Measurements from ENCODE around the gene TSC2. TPM values are rescaled to one million over a fixed set of nuclear protein-coding genes. Genes with fewer than 3 reads are reported as not detected.
"Not testable (repeated sequence)": the region's sequence is repeated elsewhere in the genome, so short reads cannot be mapped to it uniquely, and the experiment has no call there.

The TSC2 gene
- total RNA-seq, 1 donor from 2014 or later = 241 TPM

GRCh38 chr16:2093793-2094192 is 46.0 kb downstream of the TSC2 start:
- no peak for DNase-seq (ENCODE audit: low spot score, unreplicated experiment)
- no peak overlapping the region for H3K4me3 Mint-ChIP-seq (ENCODE audit: low read depth)

GRCh38 chr16:2095315-2095853 is 47.6 kb downstream of the TSC2 start:
- H3K4me1 Mint-ChIP-seq (ENCODE audit: low read depth) = no peaks in the 10 kb centered on the region
- no peak overlapping the region for H3K4me3 Mint-ChIP-seq (ENCODE audit: low read depth)
- DNase-seq (ENCODE audit: low spot score, unreplicated experiment) = no peak
- H3K36me3 Mint-ChIP-seq (ENCODE audit: insufficient read depth) = peaks cover 3% of the 10 kb centered on the region
- TF ChIP-seq CTCF (IDR thresholded peaks at IDR 0.05; ENCODE audit: unreplicated experiment) = no peak
- H3K27ac Mint-ChIP-seq = no peak overlapping the region
- H3K27me3 Mint-ChIP-seq = no peaks in the 10 kb centered on the region
- no peaks in the 10 kb centered on the region for H3K9me3 Mint-ChIP-seq (ENCODE audit: low read depth)

More at GRCh38 chr16:2093793-2094192, 46.0 kb downstream of the TSC2 start:
- no peaks in the 10 kb centered on the region for H3K4me1 Mint-ChIP-seq (ENCODE audit: low read depth)
- H3K36me3 Mint-ChIP-seq (ENCODE audit: insufficient read depth) = peaks cover 3% of the 10 kb centered on the region
- no peak overlapping the region for H3K27ac Mint-ChIP-seq
- no peak for TF ChIP-seq CTCF (IDR thresholded peaks at IDR 0.05; ENCODE audit: unreplicated experiment)
- H3K9me3 Mint-ChIP-seq (ENCODE audit: low read depth) = no peaks in the 10 kb centered on the region
- H3K27me3 Mint-ChIP-seq = no peaks in the 10 kb centered on the region

DNA sequence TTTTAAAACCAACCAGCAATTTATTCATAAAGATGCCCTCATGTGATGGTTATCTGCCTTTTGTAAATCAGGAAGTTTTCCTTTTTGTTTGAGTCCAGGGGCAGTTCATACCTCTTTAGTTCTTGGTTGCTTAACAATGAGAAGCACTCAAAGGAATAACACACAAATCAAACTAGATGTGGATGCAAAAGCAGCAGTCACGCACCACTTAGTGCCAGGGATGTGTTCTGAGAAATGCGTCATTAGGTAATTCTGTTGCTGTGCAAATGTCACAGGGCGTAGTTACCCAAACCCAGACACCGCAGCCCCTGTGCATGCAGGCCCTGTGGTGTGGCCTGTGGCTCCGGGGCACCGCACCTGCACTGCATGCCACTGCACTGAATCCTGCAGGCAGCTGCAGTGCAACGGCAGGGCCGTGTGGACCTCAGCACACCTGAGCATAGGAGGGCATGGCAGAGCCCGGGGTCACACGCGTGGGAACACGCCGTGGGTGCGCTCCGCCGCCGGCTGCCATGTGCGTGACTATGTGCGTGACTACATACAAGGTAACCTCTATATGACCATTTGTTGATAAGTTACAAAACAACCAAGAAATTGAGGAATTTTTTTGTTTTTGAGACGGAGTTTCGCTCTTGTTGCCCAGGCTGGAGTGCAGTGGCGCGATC is 48.3 kb downstream of the TSC2 start:
- no peak for DNase-seq (ENCODE audit: low spot score, unreplicated experiment)
- Mint-ChIP-seq H3K36me3 (ENCODE audit: insufficient read depth) (peaks cover 4% of the 10 kb centered on the region), H3K4me1 (ENCODE audit: low read depth) (no peaks in the 10 kb centered on the region), H3K9me3 (ENCODE audit: low read depth) (no peaks in the 10 kb centered on the region), H3K27me3 (no peaks in the 10 kb centered on the region), H3K27ac (no peak overlapping the region), H3K4me3 (ENCODE audit: low read depth) (no peak overlapping the region)
- TF ChIP-seq CTCF (IDR thresholded peaks at IDR 0.05; ENCODE audit: unreplicated experiment) = no peak

DNA sequence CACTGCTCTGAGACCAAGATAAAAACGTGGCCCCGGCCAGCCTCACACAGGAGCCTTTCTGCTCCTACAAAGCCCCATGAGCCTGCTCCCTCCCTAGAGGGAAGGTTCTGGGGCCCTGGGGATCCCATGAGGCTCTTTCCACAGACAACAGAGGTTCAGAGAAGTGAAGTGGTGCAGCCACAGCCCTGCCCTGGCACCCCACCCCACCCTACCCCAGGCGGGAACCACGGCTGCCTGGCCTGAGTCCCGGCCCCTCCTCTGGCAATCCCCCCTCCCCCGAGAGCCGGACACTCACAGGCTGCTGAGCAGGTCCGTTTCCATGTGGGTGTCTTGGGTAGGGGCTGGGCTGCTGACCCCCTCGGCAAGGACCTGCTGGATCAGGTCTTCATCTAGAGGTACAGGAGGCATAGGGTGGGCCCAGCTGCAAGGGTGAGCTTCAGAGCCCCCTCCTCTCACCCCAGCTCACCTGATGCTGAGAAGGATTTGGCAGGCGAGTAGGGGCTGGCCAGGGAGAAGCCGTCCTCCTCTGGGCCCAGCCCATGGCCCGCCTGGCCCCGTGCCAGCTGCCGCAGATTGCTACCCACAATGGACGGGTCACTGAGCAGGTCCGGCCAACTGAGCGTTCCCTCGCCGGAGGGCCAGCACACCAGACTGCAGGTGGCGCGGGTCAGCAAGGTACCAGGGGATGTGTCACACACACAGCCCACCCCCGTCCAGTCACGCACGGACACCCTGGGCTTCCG is 49.2 kb downstream of the TSC2 start:
- Mint-ChIP-seq H3K27me3 (no peaks in the 10 kb centered on the region), H3K27ac (no peak overlapping the region), H3K36me3 (ENCODE audit: insufficient read depth) (peaks cover 8% of the 10 kb centered on the region), H3K9me3 (ENCODE audit: low read depth) (no peaks in the 10 kb centered on the region), H3K4me1 (ENCODE audit: low read depth) (peaks cover 2% of the 10 kb centered on the region), H3K4me3 (ENCODE audit: low read depth) (no peak overlapping the region)
- no peak for DNase-seq (ENCODE audit: low spot score, unreplicated experiment)
- TF ChIP-seq CTCF (IDR thresholded peaks at IDR 0.05; ENCODE audit: unreplicated experiment) = no peak

- H3K4me1 Mint-ChIP-seq (ENCODE audit: low read depth); H3K27me3 Mint-ChIP-seq; H3K36me3 Mint-ChIP-seq (ENCODE audit: insufficient read depth); H3K27ac Mint-ChIP-seq; DNase-seq (ENCODE audit: low spot score, unreplicated experiment); H3K4me3 Mint-ChIP-seq (ENCODE audit: low read depth); H3K9me3 Mint-ChIP-seq (ENCODE audit: low read depth): not testable (repeated sequence)
These were observed 49.9 kb downstream of the TSC2 start for GRCh38 chr16:2097689-2098088.

DNA sequence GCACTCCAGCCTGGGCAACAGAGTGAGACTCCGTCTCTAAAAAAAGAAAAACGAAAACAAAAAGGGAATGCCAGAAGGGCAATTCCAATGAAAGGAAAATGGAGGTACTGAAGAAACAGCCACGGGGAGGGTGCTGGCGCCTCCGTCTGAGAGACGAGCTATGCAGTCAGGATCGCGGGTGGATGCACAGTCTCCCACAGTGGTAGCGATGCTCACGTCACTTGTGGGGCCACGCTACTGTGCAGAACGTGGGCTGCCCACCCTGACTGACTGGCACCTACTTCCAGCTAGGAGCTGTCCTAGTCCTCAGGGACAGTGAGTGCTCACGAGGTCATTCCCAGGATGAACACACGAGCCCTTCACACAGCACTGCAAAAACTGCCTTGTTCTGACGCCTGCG is 53.8 kb downstream of the TSC2 start:
- not testable (repeated sequence) for DNase-seq (ENCODE audit: low spot score, unreplicated experiment); H3K27me3 Mint-ChIP-seq; H3K4me3 Mint-ChIP-seq (ENCODE audit: low read depth); H3K4me1 Mint-ChIP-seq (ENCODE audit: low read depth); H3K36me3 Mint-ChIP-seq (ENCODE audit: insufficient read depth); H3K27ac Mint-ChIP-seq; H3K9me3 Mint-ChIP-seq (ENCODE audit: low read depth)
